Stimulated activated CD8-positive, alpha-beta memory T cell treated with anti-CD3 and anti-CD28 coated beads, Interleukin-7, amount 100 ng/mL, for 4 hours (primary cell): ENCODE data around the gene KCNMA1.

Source experiments
- DNase-seq, 2 donors: peaks; one replicate each; pipeline ENCODE4 v3.0.0-alpha.2; 2020; ENCODE audit warnings: low read depth in 2 of 2

Gene KCNMA1

GRCh38 chr10:77338143-77338542 lies 299.5 kb downstream of the KCNMA1 start:
- DNase-seq: no peak

GRCh38 chr10:77334501-77334900 lies 303.1 kb downstream of the KCNMA1 start:
- no peak for DNase-seq

GRCh38 chr10:77333610-77334340 lies 303.8 kb downstream of the KCNMA1 start:
- no peak for DNase-seq

GRCh38 chr10:77332256-77332655 lies 305.4 kb downstream of the KCNMA1 start:
- no peak for DNase-seq

- no peak for DNase-seq
These were observed 309.3 kb downstream of the KCNMA1 start for GRCh38 chr10:77328272-77328816.

GRCh38 chr10:77325233-77325537 lies 312.4 kb downstream of the KCNMA1 start:
- DNase-seq: no peak

- DNase-seq: no peak
These were observed 315.8 kb downstream of the KCNMA1 start for GRCh38 chr10:77321838-77322237.

GRCh38 chr10:77320971-77321471 lies 316.6 kb downstream of the KCNMA1 start:
- no peak for DNase-seq

GRCh38 chr10:77319557-77319956 lies 318.1 kb downstream of the KCNMA1 start:
- DNase-seq: no peak

- no peak for DNase-seq
These were observed 318.9 kb downstream of the KCNMA1 start for GRCh38 chr10:77318739-77319138.

- no peak for DNase-seq
These were observed 320.4 kb downstream of the KCNMA1 start for GRCh38 chr10:77317221-77317620.

GRCh38 chr10:77315496-77316129 lies 322.0 kb downstream of the KCNMA1 start:
- DNase-seq: no peak

GRCh38 chr10:77313066-77313750 lies 324.4 kb downstream of the KCNMA1 start:
- no peak for DNase-seq

- no peak for DNase-seq
These were observed 326.4 kb downstream of the KCNMA1 start for GRCh38 chr10:77311186-77311585.

GRCh38 chr10:77310288-77310840 lies 327.2 kb downstream of the KCNMA1 start:
- no peak for DNase-seq

- no peak for DNase-seq
These were observed 328.1 kb downstream of the KCNMA1 start for GRCh38 chr10:77309509-77309908.

- DNase-seq: no peak
These were observed 328.5 kb downstream of the KCNMA1 start for GRCh38 chr10:77309092-77309491.

- DNase-seq: no peak
These were observed 329.4 kb downstream of the KCNMA1 start for GRCh38 chr10:77308084-77308732.

GRCh38 chr10:77306666-77307065 lies 330.9 kb downstream of the KCNMA1 start:
- no peak for DNase-seq

GRCh38 chr10:77305650-77306632 lies 331.7 kb downstream of the KCNMA1 start:
- DNase-seq: no peak

- DNase-seq: no peak
These were observed 333.4 kb downstream of the KCNMA1 start for GRCh38 chr10:77304192-77304591.
